ENCODE results near the gene ANKS1B.

ANKS1B gene

DNA sequence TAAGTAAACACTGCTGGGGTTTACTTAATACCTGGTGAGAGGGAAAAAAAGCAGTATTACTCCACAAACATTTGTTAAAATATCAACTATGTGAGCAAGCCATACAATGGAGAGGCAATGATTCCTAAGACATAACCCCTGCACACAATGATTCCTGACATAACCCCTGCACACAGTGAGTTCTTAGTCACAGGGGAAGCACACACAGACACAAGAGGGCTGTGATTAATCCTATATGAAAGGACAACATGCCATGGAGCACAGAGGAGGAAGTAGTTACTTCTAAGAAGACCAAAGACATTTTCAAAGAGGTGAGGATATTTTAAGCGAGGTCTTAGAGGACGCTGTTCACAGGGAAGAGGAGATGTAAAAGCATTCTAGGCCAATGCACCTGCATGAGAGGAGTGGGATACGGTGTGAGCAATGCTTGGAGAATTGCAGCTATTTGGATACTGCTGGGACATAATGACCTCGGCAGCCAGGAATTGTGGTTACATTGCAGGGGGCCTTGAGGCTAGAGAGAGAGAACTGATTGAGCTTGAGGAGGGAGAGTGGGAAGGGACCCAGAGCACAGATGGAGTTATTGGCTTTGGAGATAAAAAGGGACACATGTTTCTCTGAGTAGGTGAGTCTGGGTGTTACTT, 1127.7 kb downstream of the ANKS1B start:
- H3K9me3 ChIP-seq (ENCODE audit: insufficient read depth, low read depth, low read length): no peaks in the 10 kb centered on the region
- H3K79me2 ChIP-seq (ENCODE audit: insufficient read depth, low read length): no peaks in the 10 kb centered on the region
- H2AFZ ChIP-seq (ENCODE audit: low read length): no peak overlapping the region
- TF ChIP-seq, protein P1, sequence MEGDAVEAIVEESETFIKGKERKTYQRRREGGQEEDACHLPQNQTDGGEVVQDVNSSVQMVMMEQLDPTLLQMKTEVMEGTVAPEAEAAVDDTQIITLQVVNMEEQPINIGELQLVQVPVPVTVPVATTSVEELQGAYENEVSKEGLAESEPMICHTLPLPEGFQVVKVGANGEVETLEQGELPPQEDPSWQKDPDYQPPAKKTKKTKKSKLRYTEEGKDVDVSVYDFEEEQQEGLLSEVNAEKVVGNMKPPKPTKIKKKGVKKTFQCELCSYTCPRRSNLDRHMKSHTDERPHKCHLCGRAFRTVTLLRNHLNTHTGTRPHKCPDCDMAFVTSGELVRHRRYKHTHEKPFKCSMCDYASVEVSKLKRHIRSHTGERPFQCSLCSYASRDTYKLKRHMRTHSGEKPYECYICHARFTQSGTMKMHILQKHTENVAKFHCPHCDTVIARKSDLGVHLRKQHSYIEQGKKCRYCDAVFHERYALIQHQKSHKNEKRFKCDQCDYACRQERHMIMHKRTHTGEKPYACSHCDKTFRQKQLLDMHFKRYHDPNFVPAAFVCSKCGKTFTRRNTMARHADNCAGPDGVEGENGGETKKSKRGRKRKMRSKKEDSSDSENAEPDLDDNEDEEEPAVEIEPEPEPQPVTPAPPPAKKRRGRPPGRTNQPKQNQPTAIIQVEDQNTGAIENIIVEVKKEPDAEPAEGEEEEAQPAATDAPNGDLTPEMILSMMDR (conservative IDR thresholded peaks at IDR 0.05; ENCODE audit: low read length): no peak
- no peak for TF ChIP-seq EZH2phosphoT487 (IDR thresholded peaks at IDR 0.05; ENCODE audit: borderline replicate concordance)
- H3K4me3 ChIP-seq (ENCODE audit: low read length, poor library complexity, severe bottlenecking): no peak overlapping the region
- no peaks in the 10 kb centered on the region for H3K27me3 ChIP-seq (ENCODE audit: insufficient read depth, low read length, poor library complexity, severe bottlenecking)
- no peaks in the 10 kb centered on the region for H4K20me1 ChIP-seq (ENCODE audit: insufficient read depth, low read length, poor library complexity, severe bottlenecking)
- no peaks in the 10 kb centered on the region for H3F3A ChIP-seq (ENCODE audit: low read depth)
- H3K36me3 ChIP-seq (ENCODE audit: insufficient read depth, low read length): no peaks in the 10 kb centered on the region
- H3K4me1 ChIP-seq (ENCODE audit: insufficient read depth, low read length, poor library complexity, severe bottlenecking): no peaks in the 10 kb centered on the region
- H3K9ac ChIP-seq (ENCODE audit: low read depth, low read length, poor library complexity, severe bottlenecking): no peak overlapping the region
- H3K4me2 ChIP-seq (ENCODE audit: low read depth, low read length, poor library complexity, severe bottlenecking): no peak overlapping the region
- H3K9me2 ChIP-seq (replicated peaks; ENCODE audit: low read depth, low read length): no peaks in the 10 kb centered on the region

- H3K4me1 ChIP-seq (ENCODE audit: insufficient read depth, low read length, poor library complexity, severe bottlenecking): no peaks in the 10 kb centered on the region
- no peak overlapping the region for H3K9ac ChIP-seq (ENCODE audit: low read depth, low read length, poor library complexity, severe bottlenecking)
- H3K27me3 ChIP-seq (ENCODE audit: insufficient read depth, low read length, poor library complexity, severe bottlenecking): no peaks in the 10 kb centered on the region
- no peaks in the 10 kb centered on the region for H3F3A ChIP-seq (ENCODE audit: low read depth)
- H3K4me2 ChIP-seq (ENCODE audit: low read depth, low read length, poor library complexity, severe bottlenecking): no peak overlapping the region
- no peaks in the 10 kb centered on the region for H4K20me1 ChIP-seq (ENCODE audit: insufficient read depth, low read length, poor library complexity, severe bottlenecking)
- no peak overlapping the region for H2AFZ ChIP-seq (ENCODE audit: low read length)
- no peaks in the 10 kb centered on the region for H3K79me2 ChIP-seq (ENCODE audit: insufficient read depth, low read length)
- TF ChIP-seq, protein P1 (conservative IDR thresholded peaks at IDR 0.05; ENCODE audit: low read length): no peak
- no peak for TF ChIP-seq EZH2phosphoT487 (IDR thresholded peaks at IDR 0.05; ENCODE audit: borderline replicate concordance)
- H3K36me3 ChIP-seq (ENCODE audit: insufficient read depth, low read length): no peaks in the 10 kb centered on the region
- H3K9me3 ChIP-seq (ENCODE audit: insufficient read depth, low read depth, low read length): no peaks in the 10 kb centered on the region
- H3K9me2 ChIP-seq (replicated peaks; ENCODE audit: low read depth, low read length): no peaks in the 10 kb centered on the region
- H3K4me3 ChIP-seq (ENCODE audit: low read length, poor library complexity, severe bottlenecking): no peak overlapping the region
Measured at GRCh38 chr12:98852181-98852580, 1132.6 kb downstream of the ANKS1B start.

GRCh38 chr12:98847242-98847641, 1137.5 kb downstream of the ANKS1B start:
- H3F3A ChIP-seq (ENCODE audit: low read depth): no peaks in the 10 kb centered on the region
- H3K4me3 ChIP-seq (ENCODE audit: low read length, poor library complexity, severe bottlenecking): no peak overlapping the region
- no peaks in the 10 kb centered on the region for H3K79me2 ChIP-seq (ENCODE audit: insufficient read depth, low read length)
- no peak overlapping the region for H2AFZ ChIP-seq (ENCODE audit: low read length)
- no peaks in the 10 kb centered on the region for H3K36me3 ChIP-seq (ENCODE audit: insufficient read depth, low read length)
- no peaks in the 10 kb centered on the region for H3K9me2 ChIP-seq (replicated peaks; ENCODE audit: low read depth, low read length)
- no peaks in the 10 kb centered on the region for H3K4me1 ChIP-seq (ENCODE audit: insufficient read depth, low read length, poor library complexity, severe bottlenecking)
- no peak overlapping the region for H3K9ac ChIP-seq (ENCODE audit: low read depth, low read length, poor library complexity, severe bottlenecking)
- TF ChIP-seq, protein P1 (conservative IDR thresholded peaks at IDR 0.05; ENCODE audit: low read length): no peak
- TF ChIP-seq EZH2phosphoT487 (IDR thresholded peaks at IDR 0.05; ENCODE audit: borderline replicate concordance): no peak
- H3K9me3 ChIP-seq (ENCODE audit: insufficient read depth, low read depth, low read length): no peaks in the 10 kb centered on the region
- no peaks in the 10 kb centered on the region for H4K20me1 ChIP-seq (ENCODE audit: insufficient read depth, low read length, poor library complexity, severe bottlenecking)
- no peak overlapping the region for H3K4me2 ChIP-seq (ENCODE audit: low read depth, low read length, poor library complexity, severe bottlenecking)
- H3K27me3 ChIP-seq (ENCODE audit: insufficient read depth, low read length, poor library complexity, severe bottlenecking): no peaks in the 10 kb centered on the region
